Neural cell (in vitro differentiated cells): ENCODE data around the gene PRKD1. TPM values are rescaled to one million over a fixed set of nuclear protein-coding genes. Genes with fewer than 3 reads are reported as not detected.

Experiments
- H2AFZ ChIP-seq: fragments of 200-600, 300-800 bp; sonication (generic), shearing (Covaris generic); 2 replicates; pipeline ENCODE4 v1.6.0; 2014; ENCODE audit warnings: low read depth, mild to moderate bottlenecking, antibody characterized with exemption, low read length, moderate library complexity
- H3F3A ChIP-seq: fragments of 200-600 bp; shearing (Covaris generic); 2 replicates; pipeline ENCODE4 v1.6.1; 2016; ENCODE audit warnings: mild to moderate bottlenecking, moderate library complexity, mixed read lengths, antibody characterized with exemption, low read length; ENCODE audit not compliant: insufficient read depth, poor library complexity, severe bottlenecking
- H3K27ac ChIP-seq: fragments of 200-600, 300-800 bp; sonication (generic), shearing (Covaris generic); 2 replicates; pipeline ENCODE4 v1.5.1; 2014; ENCODE audit warnings: mild to moderate bottlenecking, low read length, moderate library complexity
- H3K27me3 ChIP-seq: fragments of 300-800, 200-600 bp; sonication (generic), shearing (Covaris generic); 2 replicates; pipeline ENCODE4 v1.6.0; 2014; ENCODE audit warnings: mild to moderate bottlenecking, low read depth, low read length, moderate library complexity; ENCODE audit not compliant: insufficient read depth
- H3K36me3 ChIP-seq: fragments of 300-800, 200-600 bp; sonication (generic), shearing (Covaris generic); 2 replicates; pipeline ENCODE4 v1.5.1; 2014; ENCODE audit warnings: mild to moderate bottlenecking, antibody characterized with exemption, low read length, moderate library complexity; ENCODE audit not compliant: insufficient read depth
- H3K4me2 ChIP-seq: fragments of 300-800, 200-600 bp; sonication (generic), shearing (Covaris generic); 2 replicates; pipeline ENCODE4 v1.6.0; 2014; ENCODE audit warnings: mild to moderate bottlenecking, low read length
- H3K4me3 ChIP-seq: fragments of 300-800, 200-600 bp; sonication (generic), shearing (Covaris generic); 2 replicates; pipeline ENCODE4 v1.5.1; 2014; ENCODE audit warnings: mild to moderate bottlenecking, low read length, moderate library complexity
- H3K79me2 ChIP-seq: fragments of 200-600 bp; shearing (Covaris generic); replicated peaks from 2 replicates; pipeline ENCODE4 v1.6.0; 2014; ENCODE audit warnings: mild to moderate bottlenecking, low read length, moderate library complexity; ENCODE audit not compliant: insufficient read depth
- H3K9ac ChIP-seq: fragments of 300-800, 200-600 bp; sonication (generic), shearing (Covaris generic); 2 replicates; pipeline ENCODE4 v1.6.1; 2016; ENCODE audit warnings: mild to moderate bottlenecking, low read length, mixed read lengths
- H3K9me2 ChIP-seq: fragments of 200-600 bp; shearing (Covaris generic); 2 replicates; pipeline ENCODE4 v1.6.1; 2016; ENCODE audit warnings: mild to moderate bottlenecking, low read length, mixed read lengths; ENCODE audit not compliant: insufficient read depth
- H3K9me3 ChIP-seq: fragments of 200-600, 300-800 bp; sonication (generic), shearing (Covaris generic); 2 replicates; pipeline ENCODE4 v1.6.1; 2016; ENCODE audit warnings: mild to moderate bottlenecking, mixed run types, low read length, moderate library complexity, mixed read lengths
- H4K20me1 ChIP-seq: fragments of 200-600 bp; shearing (Covaris generic); 2 replicates; pipeline ENCODE4 v1.6.1; 2016; ENCODE audit warnings: mild to moderate bottlenecking, mixed run types; ENCODE audit not compliant: insufficient read depth
- CTCF ChIP-seq: fragments of 450-650 bp; IDR thresholded peaks from 2 replicates; pipeline ENCODE4 v1.5.1; 2014; ENCODE audit warnings: antibody characterized with exemption, mild to moderate bottlenecking, moderate library complexity; ENCODE audit not compliant: poor library complexity, severe bottlenecking
- EP300 ChIP-seq: fragments of 450-650 bp; conservative IDR thresholded peaks from 2 replicates; pipeline ENCODE4 v1.6.1; 2014; ENCODE audit warnings: antibody characterized with exemption, mild to moderate bottlenecking, moderate library complexity; ENCODE audit not compliant: poor library complexity, severe bottlenecking
- EZH2 ChIP-seq: fragments of 200-600, 300-800 bp; shearing (Covaris generic), sonication (generic); IDR thresholded peaks from 2 replicates; pipeline ENCODE4 v1.6.1; 2014; ENCODE audit warnings: antibody characterized with exemption, low read length, borderline replicate concordance, mild to moderate bottlenecking; ENCODE audit not compliant: insufficient read depth, poor library complexity, severe bottlenecking
- MXI1 ChIP-seq: fragments of 450-650 bp; conservative IDR thresholded peaks from 2 replicates; pipeline ENCODE4 v1.6.1; 2014; ENCODE audit warnings: antibody characterized with exemption, mild to moderate bottlenecking; ENCODE audit not compliant: poor library complexity, severe bottlenecking
- POLR2AphosphoS5 ChIP-seq: IDR thresholded peaks from 2 replicates; pipeline ENCODE4 v1.6.1; 2012
- RAD21 ChIP-seq: fragments of 450-650 bp; conservative IDR thresholded peaks from 2 replicates; pipeline ENCODE4 v1.6.1; 2014; ENCODE audit warnings: antibody characterized with exemption, mild to moderate bottlenecking, moderate library complexity
- REST ChIP-seq: IDR thresholded peaks from 2 replicates; pipeline ENCODE4 v1.6.1; 2012; ENCODE audit warnings: borderline replicate concordance
- SMC3 ChIP-seq: fragments of 450-650 bp; conservative IDR thresholded peaks from 2 replicates; pipeline ENCODE4 v1.6.1; 2014; ENCODE audit warnings: antibody characterized with exemption, mild to moderate bottlenecking, moderate library complexity; ENCODE audit not compliant: poor library complexity
- TAF1 ChIP-seq: IDR thresholded peaks from 2 replicates; pipeline ENCODE4 v1.6.1; 2012; ENCODE audit warnings: low read depth
- polyA plus RNA-seq: library from polyadenylated mRNA; depleted of rRNA; stranded (reverse); fragments of >200 nt; gene quantifications from 2 replicates; pipeline ENCODE4 v1.2.3, GENCODE V29; 2014

PRKD1 gene
- polyA plus RNA-seq, 1 donor from 2014 or later, result 9.6 TPM

- no peak for TF ChIP-seq EZH2
- TF ChIP-seq EP300, result no peak
Observed at GRCh38 chr14:29940482-29940881, 12.8 kb upstream of the PRKD1 start (continued).

- Histone ChIP-seq H3K9me2 (no peaks in the 10 kb centered on the region), H3K36me3 (no peaks in the 10 kb centered on the region), H3K27me3 (no peaks in the 10 kb centered on the region), H3K4me3 (no peak overlapping the region), H3K4me2 (no peak overlapping the region), H3K79me2 (no peaks in the 10 kb centered on the region), H3F3A (no peaks in the 10 kb centered on the region), H4K20me1 (no peaks in the 10 kb centered on the region), H3K27ac (no peak overlapping the region), H3K9ac (no peak overlapping the region), H2AFZ (no peak overlapping the region), H3K9me3 (no peaks in the 10 kb centered on the region)
- TF ChIP-seq TAF1 (no peak), MXI1 (no peak), REST (no peak), EZH2 (no peak), POLR2AphosphoS5 (no peak), CTCF (no peak), SMC3 (no peak), RAD21 (no peak), EP300 (no peak)
Observed at GRCh38 chr14:29937116-29937515, 9.5 kb upstream of the PRKD1 start.

- Histone ChIP-seq H3K36me3 (no peaks in the 10 kb centered on the region), H2AFZ (no peak overlapping the region), H3K9me2 (no peaks in the 10 kb centered on the region), H3K4me2 (no peak overlapping the region), H3K79me2 (peaks cover 18% of the 10 kb centered on the region), H3K9me3 (no peaks in the 10 kb centered on the region), H3K27me3 (no peaks in the 10 kb centered on the region), H4K20me1 (no peaks in the 10 kb centered on the region), H3F3A (no peaks in the 10 kb centered on the region), H3K27ac (no peak overlapping the region), H3K9ac (no peak overlapping the region), H3K4me3 (no peak overlapping the region)
- TF ChIP-seq EZH2, result no peak
- TF ChIP-seq SMC3, result no peak
- TF ChIP-seq EP300, result no peak
- no peak for TF ChIP-seq TAF1
- TF ChIP-seq MXI1, result no peak
- no peak for TF ChIP-seq CTCF
- TF ChIP-seq RAD21, result no peak
- no peak for TF ChIP-seq REST
- TF ChIP-seq POLR2AphosphoS5, result no peak
Observed at GRCh38 chr14:29930283-29930682, 2.6 kb upstream of the PRKD1 start.
